Epithelial cell of esophagus (primary cell): ENCODE measurements around the gene CFAP92.

ENCODE experiments used
- DNase-seq: peaks from one replicate; pipeline ENCODE4 v3.0.0; 2010; ENCODE audit warnings: low read depth
- H3K4me3 ChIP-seq: 2 replicates; pipeline ENCODE4 v1.5.1; 2011; ENCODE audit warnings: mild to moderate bottlenecking, low read length, control low read depth
- TF ChIP-seq, protein P1 (sequence below): IDR thresholded peaks from 2 replicates; pipeline ENCODE4 v1.5.1; 2011; ENCODE audit warnings: low read depth, mild to moderate bottlenecking, low read length, control low read depth, inconsistent platforms; ENCODE audit not compliant: insufficient read depth; ENCODE audit errors: missing control alignments

CFAP92 gene

DNA sequence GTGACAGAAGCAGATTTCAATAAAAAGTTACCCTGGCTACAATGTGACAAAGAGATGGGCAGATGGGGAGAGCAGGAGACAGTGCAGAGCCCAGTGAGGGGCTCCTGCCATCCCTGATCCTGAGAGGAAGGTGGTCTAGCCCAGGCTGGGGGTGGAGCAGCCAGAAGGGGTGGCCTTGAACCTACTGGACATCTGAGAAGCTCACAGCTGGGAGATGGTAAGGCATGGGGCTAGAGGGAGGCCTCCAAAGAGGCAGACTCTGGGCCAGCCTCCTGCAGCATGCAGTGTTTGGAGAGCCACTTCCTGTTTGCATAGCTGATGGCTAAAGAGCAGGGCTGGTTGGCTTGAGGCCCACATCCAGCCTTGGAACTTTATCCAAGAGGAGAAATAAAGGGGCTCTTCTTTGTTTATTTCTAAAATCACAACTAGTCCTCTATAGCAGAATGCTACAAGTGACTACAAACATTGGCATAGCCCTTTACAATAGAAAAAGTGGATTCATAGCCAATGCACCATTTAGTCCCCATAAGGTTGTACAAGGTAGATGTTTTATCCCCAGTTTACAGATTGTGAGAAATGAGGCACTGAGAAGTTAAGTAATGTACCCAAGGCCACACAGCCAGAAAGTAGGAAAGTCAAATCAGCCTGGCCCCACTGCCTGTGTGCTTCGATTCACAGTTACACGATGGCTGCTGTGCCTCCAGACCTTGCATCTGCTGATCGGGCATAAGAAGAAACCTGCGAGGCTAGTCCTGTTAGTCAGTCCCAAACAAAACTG lies 11.8 kb upstream of the CFAP92 start:
- H3K4me3 ChIP-seq: no peak overlapping the region
- TF ChIP-seq, protein P1, sequence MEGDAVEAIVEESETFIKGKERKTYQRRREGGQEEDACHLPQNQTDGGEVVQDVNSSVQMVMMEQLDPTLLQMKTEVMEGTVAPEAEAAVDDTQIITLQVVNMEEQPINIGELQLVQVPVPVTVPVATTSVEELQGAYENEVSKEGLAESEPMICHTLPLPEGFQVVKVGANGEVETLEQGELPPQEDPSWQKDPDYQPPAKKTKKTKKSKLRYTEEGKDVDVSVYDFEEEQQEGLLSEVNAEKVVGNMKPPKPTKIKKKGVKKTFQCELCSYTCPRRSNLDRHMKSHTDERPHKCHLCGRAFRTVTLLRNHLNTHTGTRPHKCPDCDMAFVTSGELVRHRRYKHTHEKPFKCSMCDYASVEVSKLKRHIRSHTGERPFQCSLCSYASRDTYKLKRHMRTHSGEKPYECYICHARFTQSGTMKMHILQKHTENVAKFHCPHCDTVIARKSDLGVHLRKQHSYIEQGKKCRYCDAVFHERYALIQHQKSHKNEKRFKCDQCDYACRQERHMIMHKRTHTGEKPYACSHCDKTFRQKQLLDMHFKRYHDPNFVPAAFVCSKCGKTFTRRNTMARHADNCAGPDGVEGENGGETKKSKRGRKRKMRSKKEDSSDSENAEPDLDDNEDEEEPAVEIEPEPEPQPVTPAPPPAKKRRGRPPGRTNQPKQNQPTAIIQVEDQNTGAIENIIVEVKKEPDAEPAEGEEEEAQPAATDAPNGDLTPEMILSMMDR: no peak
- DNase-seq: no peak

DNA sequence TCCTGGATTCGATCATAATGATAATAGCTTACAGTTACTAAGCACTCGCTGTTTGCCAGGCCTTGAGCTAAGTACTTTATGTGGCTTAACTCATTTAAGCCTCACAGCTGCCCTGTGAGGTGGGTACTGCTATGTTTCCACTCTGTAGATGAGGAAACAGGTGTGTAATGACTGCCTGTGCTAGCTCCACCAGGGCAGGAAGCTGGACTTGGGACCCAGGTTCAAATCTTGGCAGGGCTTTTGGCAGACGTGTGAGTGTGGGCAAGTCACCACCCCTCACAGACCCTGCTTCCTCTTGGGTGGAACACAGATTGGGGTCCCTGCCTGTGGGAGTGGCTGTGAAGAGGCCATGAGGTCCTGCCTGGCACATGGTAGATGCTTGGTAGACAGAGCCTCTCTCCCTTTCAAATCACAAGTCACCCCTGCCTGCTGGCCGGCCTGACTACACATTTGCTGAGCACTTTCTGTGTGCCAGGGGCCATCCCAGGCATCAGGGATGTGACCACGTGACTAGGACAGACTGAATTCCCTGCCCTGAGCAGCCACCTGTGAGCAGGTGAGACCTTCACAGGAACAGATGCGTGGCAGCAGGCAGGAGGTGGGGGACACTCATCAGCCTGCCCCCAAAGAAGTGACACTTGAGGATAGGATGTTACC lies 10.9 kb upstream of the CFAP92 start:
- H3K4me3 ChIP-seq: no peak overlapping the region
- TF ChIP-seq, protein P1: no peak
- no peak for DNase-seq

DNA sequence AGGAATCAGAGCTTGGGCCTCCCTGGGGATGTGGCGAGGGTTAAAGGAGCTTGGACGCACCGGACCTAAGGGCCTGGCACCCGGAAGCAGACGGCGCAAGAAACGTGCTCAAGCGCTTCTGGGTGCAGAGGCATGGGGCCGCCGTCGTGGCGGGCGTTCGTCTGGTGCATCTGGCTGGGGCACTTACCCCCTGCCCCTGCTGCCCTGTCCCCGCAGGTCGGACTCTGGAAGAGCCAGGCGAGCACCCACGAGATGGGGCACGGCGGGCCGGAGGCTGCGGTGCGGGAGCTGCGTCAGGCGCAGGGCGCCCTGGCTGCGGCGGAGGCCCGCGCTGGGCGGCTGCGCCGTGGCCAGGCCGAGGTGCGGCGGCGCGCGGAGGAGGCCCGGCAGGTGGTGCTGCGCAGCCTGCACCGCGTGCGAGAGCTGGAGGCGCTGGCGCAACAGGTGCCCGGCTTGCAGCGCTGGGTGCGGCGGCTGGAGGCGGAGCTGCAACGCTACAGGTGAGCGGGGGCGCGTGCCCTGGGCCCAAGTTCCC lies 9.8 kb upstream of the CFAP92 start:
- TF ChIP-seq, protein P1: no peak
- DNase-seq: peak; percentile 83
- H3K4me3 ChIP-seq: no peak overlapping the region

DNA sequence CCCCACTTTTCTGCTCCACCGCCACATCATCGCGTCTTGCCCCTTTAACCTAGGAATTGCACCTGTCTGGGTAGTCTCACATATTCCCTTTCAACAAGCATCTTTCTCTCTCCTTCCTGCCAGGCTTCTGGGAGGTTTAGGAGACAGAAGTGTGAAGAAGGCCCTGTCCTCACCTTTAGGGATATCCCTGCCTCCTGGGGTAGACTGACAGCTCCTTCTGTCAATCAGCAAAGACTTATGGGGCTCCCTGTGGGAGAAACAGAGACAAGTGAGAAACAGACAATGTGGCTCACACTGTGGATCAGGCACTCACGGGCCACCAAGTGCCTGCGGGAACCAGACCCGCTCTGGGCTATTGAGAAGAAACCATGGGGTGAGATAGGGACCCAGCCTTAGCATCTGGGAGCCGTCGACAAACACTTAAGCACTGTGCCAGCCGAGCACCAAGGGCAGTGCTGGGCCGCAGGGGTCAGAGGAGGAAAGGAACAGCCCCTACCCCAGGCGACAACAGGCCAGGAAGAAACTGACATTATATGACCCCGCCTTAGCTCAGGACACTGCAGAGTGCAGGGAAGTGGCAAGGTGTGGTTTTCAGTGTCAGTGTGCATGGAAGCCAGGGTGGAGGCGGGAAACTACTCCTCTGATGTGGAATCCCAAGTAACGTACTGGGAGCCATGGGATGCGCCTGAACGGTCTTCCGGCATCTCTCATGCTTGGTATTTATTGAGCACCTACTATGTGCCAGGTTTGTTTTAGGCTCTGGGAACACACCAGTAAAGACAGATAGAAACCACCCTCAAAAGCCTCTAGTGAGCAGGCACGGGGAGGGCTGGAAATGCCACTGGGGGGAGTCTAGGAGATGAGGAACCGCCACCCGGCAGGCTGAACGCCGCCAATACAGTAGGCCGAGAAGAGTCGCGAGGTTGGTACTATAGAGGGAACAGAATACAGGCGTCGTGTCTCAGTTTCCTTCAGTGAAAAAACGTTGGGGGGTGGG lies 9.0 kb upstream of the CFAP92 start:
- TF ChIP-seq, protein P1: no peak
- no peak for DNase-seq
- no peak overlapping the region for H3K4me3 ChIP-seq

DNA sequence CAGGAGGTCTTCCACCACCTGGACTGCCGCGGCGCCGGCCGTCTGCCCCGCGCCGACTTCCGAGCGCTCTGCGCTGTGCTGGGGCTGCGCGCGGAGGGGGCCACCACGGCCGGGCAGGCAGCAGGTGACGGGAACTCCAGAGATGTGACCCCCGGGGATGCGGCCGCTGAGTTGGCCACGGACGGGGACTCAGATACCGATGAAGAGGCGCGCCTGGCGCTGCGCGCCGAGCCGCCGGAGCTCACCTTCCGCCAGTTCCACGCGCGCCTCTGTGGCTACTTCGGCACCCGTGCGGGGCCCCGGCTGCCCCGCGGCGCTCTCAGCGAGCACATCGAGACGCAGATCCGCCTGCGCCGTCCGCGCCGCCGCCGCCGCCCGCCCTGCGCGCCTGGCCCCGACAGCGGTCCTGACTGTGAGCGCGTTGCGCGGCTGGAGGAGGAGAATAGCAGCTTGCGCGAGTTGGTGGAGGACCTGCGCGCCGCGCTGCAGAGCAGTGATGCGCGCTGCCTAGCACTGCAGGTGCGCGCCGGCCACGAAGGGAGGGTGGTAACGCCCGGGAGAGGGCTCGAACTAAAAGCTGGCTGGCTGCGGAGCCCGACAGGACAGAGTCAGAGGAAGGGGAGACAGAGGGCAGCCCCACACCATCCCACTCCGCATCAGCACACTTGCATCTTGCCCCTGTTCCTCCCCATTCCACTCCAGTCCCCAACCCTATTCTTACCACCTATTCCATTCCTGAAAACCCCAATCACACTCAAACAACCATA lies 8.1 kb upstream of the CFAP92 start:
- TF ChIP-seq, protein P1: no peak
- peak; percentile 35 for DNase-seq
- no peak overlapping the region for H3K4me3 ChIP-seq
